Upper lobe of right lung (tissue), 1 donor: Measurements from ENCODE around the gene EPHB6. TPM values are rescaled to one million over a fixed set of nuclear protein-coding genes. Genes with fewer than 3 reads are reported as not detected.
A peak's percentile ranks its signal among the peaks of the same experiment; 100 is the strongest.

Experiments used
- ATAC-seq: fragments of 200-7000 bp; cut with Tn5 transposase; one replicate; pipeline ENCODE4 v1.9.1; 2020; ENCODE audit warnings: mild to moderate bottlenecking, moderate library complexity
- DNase-seq: peaks from one replicate; pipeline ENCODE4 v3.0.0-alpha.2; 2020
- H3K27ac ChIP-seq: fragments of 200-600 bp; one replicate; pipeline ENCODE4 v1.8.0; 2022
- H3K27me3 ChIP-seq: fragments of 200-600 bp; one replicate; pipeline ENCODE4 v1.8.0; 2022; ENCODE audit warnings: mild to moderate bottlenecking
- H3K36me3 ChIP-seq: fragments of 200-600 bp; one replicate; pipeline ENCODE4 v1.8.0; 2022
- H3K4me1 ChIP-seq: fragments of 200-600 bp; one replicate; pipeline ENCODE4 v1.8.0; 2022
- H3K4me3 ChIP-seq: fragments of 200-600 bp; one replicate; pipeline ENCODE4 v1.8.0; 2022; ENCODE audit warnings: mild to moderate bottlenecking
- H3K9me3 ChIP-seq: fragments of 200-600 bp; one replicate; pipeline ENCODE4 v1.8.0; 2022
- CTCF ChIP-seq: fragments of 200-600 bp; IDR thresholded peaks from one replicate; pipeline ENCODE4 v1.8.0; 2022; ENCODE audit warnings: antibody characterized with exemption
- intact Hi-C: fragments of 100-400 bp; cut with DNase I; formaldehyde crosslinking; loops from one replicate; pipeline ENCODE4 v1.11.0; 2022
- total RNA-seq: library from RNA; stranded (reverse); fragmentation: NEBNext Ultra II Directional; extraction: Animal tissue kit (Norgen Biotek cat#: 25700); gene quantifications from one replicate; pipeline ENCODE4 v1.2.1, GENCODE V29; 2021
- donor health status: DM: no; HTN: yes; CAD: no; lungs with severe emphysema.

EPHB6 gene
- total RNA-seq, 1 donor from 2014 or later, result 12.8 TPM

GRCh38 chr7:142906643-142907042 is 51.8 kb downstream of the EPHB6 start:
- Histone ChIP-seq H3K9me3 (no peaks in the 10 kb centered on the region), H3K36me3 (no peaks in the 10 kb centered on the region), H3K27ac (no peak overlapping the region), H3K27me3 (no peaks in the 10 kb centered on the region), H3K4me3 (no peak overlapping the region), H3K4me1 (no peaks in the 10 kb centered on the region)
- DNase-seq (no peak), ATAC-seq (no peak)
- intact Hi-C loops, result no loop called here
- TF ChIP-seq CTCF, result no peak

GRCh38 chr7:142908290-142908689 is 53.4 kb downstream of the EPHB6 start:
- Histone ChIP-seq H3K9me3 (no peaks in the 10 kb centered on the region), H3K4me1 (no peaks in the 10 kb centered on the region), H3K36me3 (no peaks in the 10 kb centered on the region), H3K27me3 (no peaks in the 10 kb centered on the region), H3K4me3 (no peak overlapping the region), H3K27ac (no peak overlapping the region)
- ATAC-seq, result no peak
- TF ChIP-seq CTCF, result no peak
- intact Hi-C loops, result no loop called here
- no peak for DNase-seq

DNA sequence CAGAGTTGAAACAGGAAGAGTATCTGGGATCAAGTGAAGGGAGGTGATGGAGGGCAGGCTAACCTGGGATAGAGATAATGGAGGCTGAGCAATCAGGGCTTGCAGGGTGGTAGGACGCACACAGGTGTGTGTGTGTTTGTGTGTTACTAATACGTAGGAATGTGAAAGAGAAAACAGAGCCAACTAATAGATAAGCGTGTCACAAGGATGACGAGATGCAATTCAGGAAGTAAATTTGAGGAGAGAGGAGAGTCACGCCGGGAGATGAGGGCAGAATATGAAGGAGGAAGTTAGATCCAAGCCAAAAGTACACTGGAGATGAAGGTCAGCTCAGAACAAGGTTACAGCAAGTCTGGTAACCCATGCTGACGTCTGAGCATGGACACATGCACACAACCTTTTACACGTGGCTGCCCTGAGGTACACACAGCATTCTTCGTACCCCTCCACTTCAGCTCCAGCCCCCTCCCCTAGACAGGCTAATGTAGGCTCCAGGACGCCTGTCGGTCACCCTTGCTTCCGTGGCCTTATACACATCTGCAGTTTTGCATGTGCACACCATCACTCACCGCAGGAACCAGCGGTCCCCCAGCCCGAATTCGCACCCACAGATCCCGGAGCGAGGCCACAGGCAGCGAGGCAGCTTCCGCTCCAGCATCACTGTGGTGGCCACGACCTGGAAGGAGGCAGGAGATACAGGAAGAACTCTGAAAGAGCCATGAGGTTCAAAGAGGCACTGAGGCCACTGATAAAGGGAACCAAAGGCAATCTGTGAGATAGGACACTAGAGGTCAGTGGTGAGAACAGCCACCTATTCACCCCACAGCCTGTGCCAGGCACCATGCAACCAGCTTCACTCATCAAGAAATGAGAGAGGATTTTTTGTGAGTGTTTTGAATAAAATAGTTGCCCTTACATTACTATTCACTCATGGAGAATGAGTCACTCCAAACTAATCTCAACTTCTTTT is 54.3 kb downstream of the EPHB6 start:
- intact Hi-C loops, result no loop called here
- H3K27me3 ChIP-seq, result no peaks in the 10 kb centered on the region
- no peak overlapping the region for H3K4me3 ChIP-seq
- no peaks in the 10 kb centered on the region for H3K4me1 ChIP-seq
- DNase-seq (no peak), ATAC-seq (peak; percentile 83)
- no peaks in the 10 kb centered on the region for H3K36me3 ChIP-seq
- no peak overlapping the region for H3K27ac ChIP-seq
- peak; percentile 46 for TF ChIP-seq CTCF
- no peaks in the 10 kb centered on the region for H3K9me3 ChIP-seq

DNA sequence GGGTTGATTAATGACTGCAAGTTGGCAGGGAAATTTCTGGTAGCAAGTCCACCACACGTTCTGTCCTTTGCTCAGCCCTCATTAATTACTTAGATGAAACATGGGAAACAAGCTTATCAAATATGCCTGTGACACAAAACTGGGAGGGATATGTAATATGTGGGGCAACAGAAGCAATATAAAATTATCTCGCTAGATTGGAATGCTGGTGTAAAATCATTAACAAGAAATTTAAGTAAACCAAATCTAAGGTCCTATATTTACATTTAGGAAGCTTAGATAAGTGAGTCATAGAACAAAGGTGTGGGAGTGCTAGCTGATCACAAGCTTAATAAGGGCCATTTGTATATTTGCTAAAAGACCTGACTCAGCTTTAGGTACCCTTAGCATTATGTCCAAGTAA is 55.2 kb downstream of the EPHB6 start:
- TF ChIP-seq CTCF, result no peak
- intact Hi-C loops, result no loop called here
- ATAC-seq, result no peak
- no peak for DNase-seq
- no peak overlapping the region for H3K4me3 ChIP-seq
- H3K9me3 ChIP-seq, result no peaks in the 10 kb centered on the region
- no peaks in the 10 kb centered on the region for H3K36me3 ChIP-seq
- no peak overlapping the region for H3K27ac ChIP-seq
- no peaks in the 10 kb centered on the region for H3K27me3 ChIP-seq
- H3K4me1 ChIP-seq, result no peaks in the 10 kb centered on the region

DNA sequence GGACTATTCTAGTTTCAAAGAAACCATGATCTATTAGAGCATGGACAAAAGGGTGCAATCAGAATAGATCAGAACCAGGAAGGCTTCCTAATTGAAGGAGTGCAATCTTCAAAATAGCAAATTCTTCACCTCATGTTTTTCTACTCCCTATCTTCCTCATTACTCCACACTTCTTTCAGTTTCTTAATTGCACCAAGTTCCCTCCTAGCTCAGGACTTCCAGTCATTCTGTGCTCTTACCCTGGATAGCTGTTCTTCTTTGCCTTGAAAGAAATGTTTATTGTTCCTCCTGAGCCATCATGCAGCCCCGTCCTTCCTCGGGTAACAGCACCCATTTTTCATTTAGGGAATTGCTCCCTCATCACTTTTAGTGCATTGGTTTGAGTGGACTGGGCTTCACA is 55.6 kb downstream of the EPHB6 start:
- no peak for DNase-seq

More for the DNA sequence above, 55.6 kb downstream of the EPHB6 start:
- peak; percentile 15 for ATAC-seq
- Histone ChIP-seq H3K9me3 (no peaks in the 10 kb centered on the region), H3K4me3 (no peak overlapping the region), H3K36me3 (no peaks in the 10 kb centered on the region), H3K27ac (no peak overlapping the region), H3K4me1 (no peaks in the 10 kb centered on the region), H3K27me3 (no peaks in the 10 kb centered on the region)
- TF ChIP-seq CTCF, result no peak
- intact Hi-C loops, result no loop called here
